K562 (cell line): ENCODE measurements around the gene SNAPC2. TPM values are rescaled to one million over a fixed set of nuclear protein-coding genes. Genes with fewer than 3 reads are reported as not detected.

ENCODE experiments used
- BRCA1 ChIP-seq, 2 experiments: fragments of 450-650 bp in 1 of 2; sonication (generic) in 1 of 2; formaldehyde crosslinking in 1 of 2; IDR thresholded peaks; 2 replicates each; pipeline versions ENCODE4 v1.5.0 to v1.6.1; 2017 to 2020; ENCODE audit warnings: mild to moderate bottlenecking in 1 of 2, missing genetic modification reagents in 1 of 2
- CEBPB ChIP-seq: fragments of 450-650 bp; IDR thresholded peaks from 2 replicates; pipeline ENCODE4 v1.6.1; 2016; ENCODE audit warnings: missing genetic modification characterization, missing compliant biosample characterization
- CHD1 ChIP-seq: fragments of 200-600 bp; sonication (generic); IDR thresholded peaks from one replicate; pipeline ENCODE4 v1.6.1; 2012; ENCODE audit warnings: mild to moderate bottlenecking, moderate library complexity, low read length, inconsistent platforms
- COPS2 ChIP-seq: fragments of 450-650 bp; conservative IDR thresholded peaks from 2 replicates; pipeline ENCODE4 v1.6.1; 2016; ENCODE audit warnings: mild to moderate bottlenecking, moderate library complexity
- HLTF ChIP-seq: fragments of 450-650 bp; IDR thresholded peaks from 2 replicates; pipeline ENCODE4 v1.6.1; 2016
- HNRNPL ChIP-seq: fragments of 200-400 bp; formaldehyde crosslinking; IDR thresholded peaks from 2 replicates; pipeline ENCODE4 v1.6.1; 2017; ENCODE audit warnings: low read depth, mild to moderate bottlenecking, low read length
- ILF3 ChIP-seq: fragments of 450-650 bp; IDR thresholded peaks from 2 replicates; pipeline ENCODE4 v1.6.1; 2018; ENCODE audit warnings: antibody characterized with exemption, mild to moderate bottlenecking, moderate library complexity, borderline replicate concordance
- JUND ChIP-seq, 2 experiments: IDR thresholded peaks; 2 replicates in 1 of 2; 3 replicates in 1 of 2; pipeline ENCODE4 v1.6.1; 2011; ENCODE audit warnings: borderline replicate concordance in 2 of 2, low read depth in 2 of 2, low read length in 2 of 2, improper control_type of control experiment in 1 of 2, missing biosample characterization in 1 of 2, missing genetic modification characterization in 1 of 2, missing genetic modification reagents in 1 of 2
- MAFF ChIP-seq: IDR thresholded peaks from 2 replicates; pipeline ENCODE4 v1.6.1; 2012; ENCODE audit warnings: low read length, improper control_type of control experiment
- MEF2D ChIP-seq: conservative IDR thresholded peaks from 2 replicates; pipeline ENCODE4 v1.6.1; 2016; ENCODE audit warnings: low read depth, missing genetic modification characterization, missing compliant biosample characterization
- NR2C2 ChIP-seq, 2 experiments: fragments of 200-800 bp in 1 of 2; sonication (Bioruptor generic) in 1 of 2; sonication (generic) in 1 of 2; formaldehyde crosslinking in 1 of 2; IDR thresholded peaks; 2 replicates each; pipeline versions ENCODE4 v1.6.1 to v1.8.0; 2016 to 2022; ENCODE audit warnings: mild to moderate bottlenecking in 1 of 2, missing compliant biosample characterization in 1 of 2, missing genetic modification characterization in 1 of 2, missing genetic modification reagents in 1 of 2
- PHB ChIP-seq: fragments of 250-450 bp; sonication (Bioruptor Pico); IDR thresholded peaks from 2 replicates; pipeline ENCODE4 v1.5.0; 2021
- PHF8 ChIP-seq: fragments of 200-600 bp; sonication (generic); IDR thresholded peaks from 2 replicates; pipeline ENCODE4 v1.6.1; 2012; ENCODE audit warnings: mixed run types, mild to moderate bottlenecking, inconsistent platforms, low read length, moderate library complexity, borderline replicate concordance
- RFX1 ChIP-seq: fragments of 450-650 bp; IDR thresholded peaks from 2 replicates; pipeline ENCODE4 v1.6.1; 2016; ENCODE audit warnings: mild to moderate bottlenecking, moderate library complexity
- ZNF592 ChIP-seq: fragments of 450-650 bp; IDR thresholded peaks from 2 replicates; pipeline ENCODE4 v1.6.1; 2017; ENCODE audit warnings: antibody characterized with exemption, mild to moderate bottlenecking
- ZNF668 ChIP-seq: fragments of 250-450 bp; sonication (Bioruptor Pico); IDR thresholded peaks from 2 replicates; pipeline ENCODE4 v1.8.0; 2022; ENCODE audit warnings: mild to moderate bottlenecking, inconsistent platforms
- ZNF76 ChIP-seq: fragments of 250-450 bp; sonication (Bioruptor Pico); IDR thresholded peaks from 2 replicates; pipeline ENCODE4 v1.4.0; 2020; ENCODE audit warnings: mild to moderate bottlenecking, moderate library complexity, borderline replicate concordance
- ZNF778 ChIP-seq: fragments of 450-650 bp; formaldehyde crosslinking; IDR thresholded peaks from 2 replicates; pipeline ENCODE4 v1.4.0; 2020; ENCODE audit warnings: mild to moderate bottlenecking, moderate library complexity
- polyA plus RNA-seq, 8 experiments: library from polyadenylated mRNA; depleted of rRNA in 4 of 8; stranded (reverse) in 5 of 8; unstranded in 3 of 8; fragments of >200 nt; fragmentation: Nextera tagmentation in 2 of 8; fragmentation: Illumina TruSeq in 1 of 8; extraction: Ambion mirVana in 2 of 8; extraction: Trizol in 1 of 8; gene quantifications; 2 replicates each; pipeline versions ENCODE4 v1.2.1 to v1.2.3, GENCODE V29; 2011 to 2014; ENCODE audit warnings: inconsistent platforms in 1 of 8, missing spikeins in 1 of 8
- total RNA-seq, 7 experiments: library from RNA; depleted of rRNA in 6 of 7; stranded (reverse); fragments of >200 nt in 6 of 7; fragmentation: Illumina TruSeq in 2 of 7; extraction: Trizol in 2 of 7; gene quantifications; 2 replicates each; pipeline versions ENCODE4 v1.2.1 to v1.2.3, GENCODE V29; 2011 to 2021; ENCODE audit warnings: low replicate concordance in 1 of 7
- TF ChIP-seq, protein P1 (sequence below): fragments of 200-400 bp; formaldehyde crosslinking; IDR thresholded peaks from 2 replicates; pipeline ENCODE4 v1.6.1; 2017; ENCODE audit warnings: mild to moderate bottlenecking, low read depth, low read length, moderate library complexity
- TF ChIP-seq, protein P2 (sequence below): fragments of 250-450 bp; sonication (Bioruptor Pico); IDR thresholded peaks from 2 replicates; pipeline ENCODE4 v1.5.0; 2021

SNAPC2 gene
- total and polyA plus RNA-seq, 9 of the 15 experiments (the other 6 are each of a cell fraction or from before 2014, with no cell fraction given) = 0.59 to 45.1 (median 15.3) TPM

GRCh38 chr19:7871437-7872305 is 48.5 kb upstream of the SNAPC2 start (continued):
- TF ChIP-seq ZNF76 (CRISPR knock-in tag) (no peak), NR2C2 (CRISPR knock-in tag; IDR thresholded peaks at IDR 0.05) (no peak), NR2C2 (tag; IDR thresholded peaks at IDR 0.05) (no peak), ZNF592 (no peak), PHB (CRISPR knock-in tag) (no peak), ZNF778 (CRISPR knock-in tag) (no peak), BRCA1 (IDR thresholded peaks at IDR 0.05) (no peak), BRCA1 (CRISPR knock-in tag; IDR thresholded peaks at IDR 0.05) (no peak), ZNF668 (CRISPR knock-in tag) (no peak), CEBPB (tag) (no peak), HLTF (no peak), HNRNPL (no peak), MEF2D (tag) (no peak), JUND (IDR thresholded peaks at IDR 0.05; ENCODE audit: borderline replicate concordance, low read depth, low read length) (peak; percentile 19; the same call in 1 of the 2 replicates), JUND (tag; IDR thresholded peaks at IDR 0.05; ENCODE audit: borderline replicate concordance, low read depth, low read length) (no peak; the same call in 2 of the 3 replicates), RFX1 (no peak), PHF8 (0 out of 2 replicates have a peak, but pooled peaks have one; percentile 8), COPS2 (no peak), MAFF (no peak), ILF3 (no peak), CHD1 (peak; percentile 57)
- TF ChIP-seq, protein P1, sequence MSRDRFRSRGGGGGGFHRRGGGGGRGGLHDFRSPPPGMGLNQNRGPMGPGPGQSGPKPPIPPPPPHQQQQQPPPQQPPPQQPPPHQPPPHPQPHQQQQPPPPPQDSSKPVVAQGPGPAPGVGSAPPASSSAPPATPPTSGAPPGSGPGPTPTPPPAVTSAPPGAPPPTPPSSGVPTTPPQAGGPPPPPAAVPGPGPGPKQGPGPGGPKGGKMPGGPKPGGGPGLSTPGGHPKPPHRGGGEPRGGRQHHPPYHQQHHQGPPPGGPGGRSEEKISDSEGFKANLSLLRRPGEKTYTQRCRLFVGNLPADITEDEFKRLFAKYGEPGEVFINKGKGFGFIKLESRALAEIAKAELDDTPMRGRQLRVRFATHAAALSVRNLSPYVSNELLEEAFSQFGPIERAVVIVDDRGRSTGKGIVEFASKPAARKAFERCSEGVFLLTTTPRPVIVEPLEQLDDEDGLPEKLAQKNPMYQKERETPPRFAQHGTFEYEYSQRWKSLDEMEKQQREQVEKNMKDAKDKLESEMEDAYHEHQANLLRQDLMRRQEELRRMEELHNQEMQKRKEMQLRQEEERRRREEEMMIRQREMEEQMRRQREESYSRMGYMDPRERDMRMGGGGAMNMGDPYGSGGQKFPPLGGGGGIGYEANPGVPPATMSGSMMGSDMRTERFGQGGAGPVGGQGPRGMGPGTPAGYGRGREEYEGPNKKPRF = no peak
- TF ChIP-seq, protein P2, sequence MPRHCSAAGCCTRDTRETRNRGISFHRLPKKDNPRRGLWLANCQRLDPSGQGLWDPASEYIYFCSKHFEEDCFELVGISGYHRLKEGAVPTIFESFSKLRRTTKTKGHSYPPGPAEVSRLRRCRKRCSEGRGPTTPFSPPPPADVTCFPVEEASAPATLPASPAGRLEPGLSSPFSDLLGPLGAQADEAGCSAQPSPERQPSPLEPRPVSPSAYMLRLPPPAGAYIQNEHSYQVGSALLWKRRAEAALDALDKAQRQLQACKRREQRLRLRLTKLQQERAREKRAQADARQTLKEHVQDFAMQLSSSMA (CRISPR knock-in tag) = no peak
